Activated naive CD8-positive, alpha-beta T cell (primary cell): Measurements from ENCODE around the gene CENPB.
A peak's percentile ranks its signal among the peaks of the same experiment; 100 is the strongest.
"Not testable (repeated sequence)": the region's sequence is repeated elsewhere in the genome, so short reads cannot be mapped to it uniquely, and the experiment has no call there.

Experiments
- H3K27ac Mint-ChIP-seq: one replicate; pipeline ENCODE4 v1.8.0; 2021; ENCODE audit warnings: mixed read lengths
- H3K27me3 Mint-ChIP-seq: one replicate; pipeline ENCODE4 v1.8.0; 2021; ENCODE audit warnings: mixed read lengths
- H3K36me3 Mint-ChIP-seq: one replicate; pipeline ENCODE4 v1.8.0; 2021; ENCODE audit warnings: mixed read lengths
- H3K4me1 Mint-ChIP-seq: one replicate; pipeline ENCODE4 v1.8.0; 2021; ENCODE audit warnings: low read depth, mixed read lengths
- H3K4me3 Mint-ChIP-seq: one replicate; pipeline ENCODE4 v1.8.0; 2021; ENCODE audit warnings: mild to moderate bottlenecking, mixed read lengths
- H3K9me3 Mint-ChIP-seq: one replicate; pipeline ENCODE4 v1.8.0; 2021; ENCODE audit warnings: low read depth, mixed read lengths

CENPB gene, protein sequence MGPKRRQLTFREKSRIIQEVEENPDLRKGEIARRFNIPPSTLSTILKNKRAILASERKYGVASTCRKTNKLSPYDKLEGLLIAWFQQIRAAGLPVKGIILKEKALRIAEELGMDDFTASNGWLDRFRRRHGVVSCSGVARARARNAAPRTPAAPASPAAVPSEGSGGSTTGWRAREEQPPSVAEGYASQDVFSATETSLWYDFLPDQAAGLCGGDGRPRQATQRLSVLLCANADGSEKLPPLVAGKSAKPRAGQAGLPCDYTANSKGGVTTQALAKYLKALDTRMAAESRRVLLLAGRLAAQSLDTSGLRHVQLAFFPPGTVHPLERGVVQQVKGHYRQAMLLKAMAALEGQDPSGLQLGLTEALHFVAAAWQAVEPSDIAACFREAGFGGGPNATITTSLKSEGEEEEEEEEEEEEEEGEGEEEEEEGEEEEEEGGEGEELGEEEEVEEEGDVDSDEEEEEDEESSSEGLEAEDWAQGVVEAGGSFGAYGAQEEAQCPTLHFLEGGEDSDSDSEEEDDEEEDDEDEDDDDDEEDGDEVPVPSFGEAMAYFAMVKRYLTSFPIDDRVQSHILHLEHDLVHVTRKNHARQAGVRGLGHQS

DNA sequence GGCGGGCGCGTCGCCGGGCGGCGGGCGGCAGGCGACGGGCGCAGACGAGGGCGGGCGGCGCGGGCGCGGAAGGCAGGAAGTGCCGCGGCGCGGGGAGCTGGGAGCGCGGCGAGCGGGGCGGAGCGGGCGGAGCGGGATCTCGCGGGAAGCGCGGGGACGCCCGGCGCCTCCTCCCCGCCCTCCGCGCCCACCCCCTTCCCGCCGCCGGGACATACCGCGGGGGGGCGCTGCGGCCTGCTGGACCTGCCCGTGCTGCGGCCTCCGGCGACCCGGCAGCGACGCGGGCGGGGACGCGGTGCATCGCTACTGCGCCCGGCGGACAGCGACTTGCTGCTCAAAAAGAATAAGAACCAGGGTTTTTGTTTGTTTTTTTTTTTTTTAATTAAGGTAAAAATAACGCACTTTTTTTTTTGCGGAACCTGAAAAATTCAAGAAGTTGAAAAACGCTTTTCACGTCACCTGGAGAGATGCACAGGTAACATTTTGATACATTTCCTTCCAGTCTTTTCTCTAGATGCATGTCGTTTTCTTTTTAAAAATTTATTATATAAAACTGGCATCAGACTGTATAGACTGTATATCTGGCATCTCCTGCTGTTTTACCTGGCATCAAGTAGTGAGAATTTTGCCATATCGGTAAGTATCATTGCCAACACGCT, at the start of gene CENPB:
Gene CENPB (minus strand): TSS at position 76 of the 659 bp plus-strand sequence. CDS start 257 bp downstream, outside the sequence.
- Mint-ChIP-seq H3K36me3 (no peaks in the 10 kb centered on the region), H3K9me3 (no peaks in the 10 kb centered on the region), H3K4me1 (peaks cover 28% of the 10 kb centered on the region), H3K27ac (peak within 1 kb of the TSS; percentile 58), H3K27me3 (no peaks in the 10 kb centered on the region), H3K4me3 (peak within 1 kb of the TSS; percentile 85)

DNA sequence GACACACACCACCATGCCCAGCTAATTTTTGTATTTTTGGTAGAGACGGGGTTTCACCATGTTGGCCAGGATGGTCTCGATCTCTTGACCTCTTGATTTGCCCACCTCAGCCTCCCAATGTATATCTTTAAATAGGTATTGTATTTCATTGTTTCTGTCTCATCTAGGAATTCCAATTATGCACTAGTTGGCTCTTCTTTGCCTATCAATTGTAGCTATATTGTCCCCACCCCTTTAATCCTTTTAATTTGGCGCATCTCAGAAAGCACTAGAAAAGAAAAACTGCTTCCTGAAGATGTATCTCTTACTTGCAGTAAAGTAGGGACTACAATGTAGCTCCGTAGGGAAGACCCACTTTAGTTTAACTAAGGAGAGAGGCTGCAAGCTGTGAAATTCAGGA, 49.6 kb upstream of the CENPB start:
- no peak overlapping the region for H3K27ac Mint-ChIP-seq
- no peaks in the 10 kb centered on the region for H3K36me3 Mint-ChIP-seq
- H3K9me3 Mint-ChIP-seq: no peaks in the 10 kb centered on the region
- no peak overlapping the region for H3K4me3 Mint-ChIP-seq
- no peaks in the 10 kb centered on the region for H3K4me1 Mint-ChIP-seq
- no peaks in the 10 kb centered on the region for H3K27me3 Mint-ChIP-seq

DNA sequence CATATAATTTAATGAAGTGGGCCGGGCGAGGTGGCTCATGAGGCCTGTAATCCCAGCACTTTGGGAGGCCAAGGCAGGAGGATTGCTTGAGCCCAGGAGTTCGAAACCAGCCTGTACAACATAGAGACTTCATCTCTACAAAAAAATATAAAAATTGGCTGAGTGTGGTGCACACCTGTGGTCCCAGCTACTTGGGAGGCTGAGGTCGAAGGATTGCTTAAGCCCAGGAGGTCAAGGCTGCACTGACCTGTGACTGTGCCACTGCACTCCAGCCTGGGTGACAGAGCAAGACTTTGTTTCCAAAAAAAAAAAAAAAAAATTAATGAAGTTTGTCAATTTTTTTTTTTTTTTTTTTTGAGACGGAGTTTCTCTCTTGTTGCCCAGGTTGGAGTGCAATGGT, 43.4 kb upstream of the CENPB start:
- H3K9me3 Mint-ChIP-seq, H3K4me3 Mint-ChIP-seq, H3K27ac Mint-ChIP-seq, H3K27me3 Mint-ChIP-seq, H3K4me1 Mint-ChIP-seq, H3K36me3 Mint-ChIP-seq: not testable (repeated sequence)

DNA sequence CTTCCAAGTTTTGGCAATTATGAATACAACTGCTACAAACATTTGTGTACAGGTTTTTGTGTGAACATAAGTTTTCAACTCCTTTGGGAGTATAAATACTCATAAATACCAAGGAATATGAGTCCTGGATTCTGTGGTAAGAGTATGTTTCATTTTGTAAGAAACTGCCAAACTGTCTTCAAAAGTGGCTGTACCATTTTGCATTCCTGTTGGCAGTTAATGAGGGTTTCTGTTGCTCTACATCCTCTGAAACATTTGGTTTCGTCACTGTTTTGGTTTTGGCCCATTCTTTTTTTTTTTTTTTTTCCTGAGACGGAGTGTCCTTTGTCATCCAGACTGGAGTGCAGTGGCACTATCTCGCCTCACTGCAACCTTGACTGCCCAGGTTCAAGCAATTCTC, 42.3 kb upstream of the CENPB start:
- peaks cover 2% of the 10 kb centered on the region for H3K36me3 Mint-ChIP-seq
- no peak overlapping the region for H3K4me3 Mint-ChIP-seq
- H3K27me3 Mint-ChIP-seq: no peaks in the 10 kb centered on the region
- peaks cover 3% of the 10 kb centered on the region for H3K4me1 Mint-ChIP-seq
- H3K27ac Mint-ChIP-seq: no peak overlapping the region
- no peaks in the 10 kb centered on the region for H3K9me3 Mint-ChIP-seq

DNA sequence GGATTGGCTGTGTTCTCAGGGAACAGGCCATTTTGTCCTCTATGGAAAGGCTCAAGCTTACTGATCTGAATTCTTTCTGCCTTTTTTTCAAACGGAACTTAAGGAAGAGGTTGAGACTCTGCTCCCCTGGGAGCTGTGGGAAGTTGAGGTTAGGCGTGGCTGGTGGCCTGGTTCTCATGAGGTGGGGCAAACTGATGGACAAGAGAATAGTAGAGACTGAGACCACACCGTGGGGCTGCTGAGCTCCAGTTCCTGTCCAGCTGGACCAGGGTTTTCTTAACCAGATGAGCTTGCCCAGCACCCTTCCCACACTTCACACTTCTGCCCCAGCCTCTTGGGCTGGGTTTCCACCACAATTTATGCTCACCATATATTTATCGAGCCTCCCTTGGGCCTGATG, 39.9 kb upstream of the CENPB start:
- no peak overlapping the region for H3K27ac Mint-ChIP-seq
- H3K4me3 Mint-ChIP-seq: no peak overlapping the region
- no peaks in the 10 kb centered on the region for H3K9me3 Mint-ChIP-seq
- H3K36me3 Mint-ChIP-seq: peaks cover 2% of the 10 kb centered on the region
- no peaks in the 10 kb centered on the region for H3K27me3 Mint-ChIP-seq
- peaks cover 9% of the 10 kb centered on the region for H3K4me1 Mint-ChIP-seq

DNA sequence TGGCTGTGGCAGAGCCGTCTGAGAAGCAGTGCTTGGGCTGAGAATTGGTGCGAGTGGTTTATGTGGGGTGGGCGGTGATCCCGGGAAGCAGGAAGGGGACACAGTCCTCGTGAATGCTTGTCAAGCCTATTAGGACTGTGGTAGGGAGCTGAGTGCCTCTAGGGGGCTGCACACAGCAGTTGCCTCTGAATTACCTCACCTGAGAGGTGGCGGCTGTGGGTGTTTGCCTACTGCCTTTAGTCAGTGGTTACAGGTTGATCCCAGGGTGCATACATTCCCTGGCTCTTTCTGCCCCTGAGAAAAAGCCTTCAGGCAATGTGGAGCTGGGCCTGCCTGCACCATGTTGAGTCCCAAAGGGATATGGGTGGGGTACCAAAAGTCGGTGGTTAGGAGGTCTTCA, 39.0 kb upstream of the CENPB start:
- Mint-ChIP-seq H3K4me3 (no peak overlapping the region), H3K9me3 (no peaks in the 10 kb centered on the region), H3K4me1 (peaks cover 14% of the 10 kb centered on the region), H3K27ac (no peak overlapping the region), H3K36me3 (peaks cover 2% of the 10 kb centered on the region), H3K27me3 (no peaks in the 10 kb centered on the region)

DNA sequence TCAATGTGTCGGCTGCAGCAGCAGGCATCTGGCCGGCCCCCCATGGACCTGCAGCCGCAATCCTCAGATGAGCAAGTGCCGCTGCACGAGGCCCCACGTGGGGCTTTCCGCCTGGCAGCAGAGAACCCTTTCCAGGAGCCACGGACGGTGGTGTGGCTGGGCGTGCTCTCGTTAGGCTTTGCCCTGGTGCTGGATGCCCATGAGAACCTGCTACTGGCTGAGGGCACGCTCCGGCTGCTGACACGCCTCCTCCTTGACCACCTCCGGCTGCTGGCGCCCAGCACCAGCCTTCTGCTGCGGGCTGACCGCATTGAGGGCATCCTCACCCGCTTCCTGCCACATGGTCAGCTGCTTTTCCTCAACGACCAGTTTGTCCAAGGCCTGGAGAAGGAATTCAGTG, 37.3 kb upstream of the CENPB start:
- H3K27ac Mint-ChIP-seq: no peak overlapping the region

DNA sequence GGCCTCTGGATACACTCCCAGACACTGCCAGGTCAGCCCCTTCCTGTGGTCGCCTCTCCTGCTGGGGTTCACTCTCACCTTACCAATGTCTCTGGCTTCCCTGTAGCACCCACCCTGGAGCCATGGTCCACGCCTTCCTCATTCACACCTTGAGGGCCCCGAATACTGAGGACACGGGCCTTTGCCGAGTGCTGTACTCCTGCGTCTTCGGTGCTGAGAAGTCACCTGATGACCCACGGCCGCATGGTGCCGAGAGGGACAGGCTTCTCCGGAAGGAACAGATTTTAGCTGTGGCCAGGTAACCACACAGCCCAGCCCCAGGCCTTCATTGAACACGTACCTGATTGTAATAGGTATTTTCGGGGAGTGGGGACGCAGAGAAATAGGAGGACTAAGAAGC, 35.5 kb upstream of the CENPB start:
- Mint-ChIP-seq H3K4me3 (peak overlapping the region; percentile 93), H3K9me3 (no peaks in the 10 kb centered on the region), H3K36me3 (peaks cover 1% of the 10 kb centered on the region), H3K27ac (peak overlapping the region; percentile 76), H3K4me1 (peaks cover 34% of the 10 kb centered on the region), H3K27me3 (no peaks in the 10 kb centered on the region)

More for the DNA sequence above, 37.3 kb upstream of the CENPB start:
- Mint-ChIP-seq H3K4me1 (peaks cover 23% of the 10 kb centered on the region), H3K4me3 (no peak overlapping the region), H3K9me3 (no peaks in the 10 kb centered on the region), H3K27me3 (no peaks in the 10 kb centered on the region), H3K36me3 (peaks cover 2% of the 10 kb centered on the region)

DNA sequence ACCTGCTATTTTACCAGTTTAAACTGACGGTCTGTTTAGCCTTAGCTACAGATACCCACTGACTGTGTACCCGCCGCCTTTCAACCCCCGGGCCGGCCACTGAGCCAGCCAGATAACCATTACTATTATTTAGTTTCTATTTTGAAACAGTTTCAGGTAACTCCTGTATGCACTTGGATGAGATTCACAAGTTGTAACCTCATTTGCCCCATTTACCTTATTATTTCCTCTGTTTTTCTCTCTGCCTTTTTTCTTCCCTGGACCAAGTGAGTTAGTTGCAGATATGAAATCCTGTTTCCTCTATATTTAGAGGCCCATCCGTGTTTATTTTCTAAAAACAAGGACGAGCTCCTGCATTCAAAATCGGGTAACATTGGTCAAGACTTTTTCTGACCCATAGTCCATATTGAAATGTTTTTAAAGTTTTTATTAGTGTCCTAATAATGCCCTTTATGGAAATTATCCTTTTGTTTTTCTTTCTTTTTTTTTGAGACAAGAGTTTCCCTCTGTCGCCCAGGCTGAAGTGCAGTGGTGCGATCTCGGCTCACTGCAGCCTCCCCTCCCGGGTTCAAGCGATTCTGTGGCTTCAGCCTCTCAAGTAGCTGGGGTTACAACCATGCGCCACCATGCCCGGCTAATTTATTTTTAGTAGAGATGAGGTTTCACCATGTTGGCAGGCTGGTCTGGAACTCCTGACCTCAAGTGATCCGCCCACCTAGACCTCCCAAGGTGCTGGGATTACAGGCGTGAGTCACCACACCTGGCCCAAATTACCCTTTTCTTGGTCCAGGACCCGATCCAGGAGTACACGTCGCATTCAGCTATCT, 34.6 kb upstream of the CENPB start:
- no peaks in the 10 kb centered on the region for H3K36me3 Mint-ChIP-seq
- no peaks in the 10 kb centered on the region for H3K9me3 Mint-ChIP-seq
- peak overlapping the region; percentile 93 for H3K4me3 Mint-ChIP-seq
- peaks cover 42% of the 10 kb centered on the region for H3K4me1 Mint-ChIP-seq
- H3K27ac Mint-ChIP-seq: peak overlapping the region; percentile 92
- no peaks in the 10 kb centered on the region for H3K27me3 Mint-ChIP-seq

DNA sequence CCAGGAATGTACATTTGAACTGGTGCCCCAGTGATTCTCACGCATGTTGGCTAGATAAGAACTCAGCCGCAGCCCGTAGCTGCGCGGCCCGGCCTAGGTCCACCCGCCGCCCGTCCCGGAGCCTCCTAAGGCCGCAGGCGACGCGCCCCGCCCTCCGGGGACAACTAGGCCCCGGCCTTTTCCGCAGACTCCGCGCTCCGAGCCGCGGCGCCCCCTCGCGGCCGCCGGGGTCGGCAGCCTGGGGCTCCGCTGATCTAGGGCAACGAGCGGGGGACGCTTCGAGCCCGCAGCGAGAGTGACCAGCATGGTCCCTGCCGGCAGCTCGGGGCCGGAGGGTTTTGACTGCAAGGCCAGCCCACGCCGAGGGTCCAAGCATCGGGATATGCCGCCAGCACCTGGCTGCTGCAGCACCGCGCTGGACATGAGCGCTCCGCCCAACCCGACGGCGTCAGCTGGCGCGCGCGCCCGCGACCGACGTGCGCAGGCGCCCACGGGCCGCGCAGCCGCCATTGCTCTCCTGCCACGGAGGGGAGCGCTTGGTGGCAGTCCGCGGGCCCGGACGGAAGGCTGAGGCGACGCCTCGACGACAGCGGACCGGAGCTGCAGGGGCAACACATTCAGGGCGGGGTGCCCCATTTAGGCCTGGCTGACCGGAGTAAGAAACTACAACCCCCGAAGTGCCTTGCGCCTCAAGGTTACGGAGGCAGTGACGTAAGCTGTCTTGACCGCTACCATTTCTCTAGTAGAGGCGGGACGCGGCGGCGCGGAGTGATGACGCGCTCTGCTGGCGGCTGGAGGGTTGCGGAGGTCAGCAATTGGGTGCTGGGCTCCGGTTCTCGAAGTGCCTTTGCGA, 33.7 kb upstream of the CENPB start, which contains the start of gene AP5S1:
Gene AP5S1 (plus strand): TSS at position 500 of the 853 bp plus-strand sequence. CDS start 1,571 bp downstream, outside the sequence.
- Mint-ChIP-seq H3K4me3 (peak within 1 kb of the TSS; percentile 93), H3K9me3 (no peaks in the 10 kb centered on the region), H3K27me3 (no peaks in the 10 kb centered on the region), H3K27ac (peak within 1 kb of the TSS; percentile 92), H3K36me3 (no peaks in the 10 kb centered on the region), H3K4me1 (peaks cover 47% of the 10 kb centered on the region)

DNA sequence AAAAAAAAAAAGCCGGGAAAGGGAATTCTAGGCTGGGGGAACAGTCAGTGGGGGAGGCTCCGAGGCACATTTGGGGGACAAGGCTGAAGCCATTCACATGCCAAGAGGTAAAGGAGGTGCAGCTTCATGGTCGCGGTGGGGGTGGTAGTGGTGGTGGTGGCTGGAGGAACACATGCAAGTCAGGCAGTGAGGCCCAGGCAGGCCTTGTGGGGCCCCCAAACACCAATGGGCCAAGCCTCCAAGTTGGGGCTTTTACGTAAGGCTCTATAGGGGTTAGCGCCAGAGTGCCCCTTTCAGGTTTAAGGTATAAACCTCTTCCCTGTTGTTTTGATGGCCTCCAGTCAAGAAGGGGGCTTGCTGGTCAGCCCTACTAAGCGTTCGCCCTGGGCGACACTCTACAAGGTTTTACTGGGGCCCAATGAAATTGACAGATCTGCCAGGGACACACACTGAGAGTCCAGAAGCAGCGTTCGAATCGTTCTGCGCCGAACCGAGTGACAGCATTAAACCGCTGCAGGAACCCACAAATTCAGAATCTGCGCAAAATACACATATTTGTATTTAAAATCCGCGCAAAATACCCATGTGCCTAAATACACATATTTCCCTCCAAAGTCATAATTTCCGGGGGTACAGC, 33.0 kb upstream of the CENPB start:
- Mint-ChIP-seq H3K27ac (peak overlapping the region; percentile 87), H3K4me1 (peaks cover 54% of the 10 kb centered on the region), H3K4me3 (peak overlapping the region; percentile 93), H3K27me3 (no peaks in the 10 kb centered on the region), H3K36me3 (no peaks in the 10 kb centered on the region), H3K9me3 (no peaks in the 10 kb centered on the region)

DNA sequence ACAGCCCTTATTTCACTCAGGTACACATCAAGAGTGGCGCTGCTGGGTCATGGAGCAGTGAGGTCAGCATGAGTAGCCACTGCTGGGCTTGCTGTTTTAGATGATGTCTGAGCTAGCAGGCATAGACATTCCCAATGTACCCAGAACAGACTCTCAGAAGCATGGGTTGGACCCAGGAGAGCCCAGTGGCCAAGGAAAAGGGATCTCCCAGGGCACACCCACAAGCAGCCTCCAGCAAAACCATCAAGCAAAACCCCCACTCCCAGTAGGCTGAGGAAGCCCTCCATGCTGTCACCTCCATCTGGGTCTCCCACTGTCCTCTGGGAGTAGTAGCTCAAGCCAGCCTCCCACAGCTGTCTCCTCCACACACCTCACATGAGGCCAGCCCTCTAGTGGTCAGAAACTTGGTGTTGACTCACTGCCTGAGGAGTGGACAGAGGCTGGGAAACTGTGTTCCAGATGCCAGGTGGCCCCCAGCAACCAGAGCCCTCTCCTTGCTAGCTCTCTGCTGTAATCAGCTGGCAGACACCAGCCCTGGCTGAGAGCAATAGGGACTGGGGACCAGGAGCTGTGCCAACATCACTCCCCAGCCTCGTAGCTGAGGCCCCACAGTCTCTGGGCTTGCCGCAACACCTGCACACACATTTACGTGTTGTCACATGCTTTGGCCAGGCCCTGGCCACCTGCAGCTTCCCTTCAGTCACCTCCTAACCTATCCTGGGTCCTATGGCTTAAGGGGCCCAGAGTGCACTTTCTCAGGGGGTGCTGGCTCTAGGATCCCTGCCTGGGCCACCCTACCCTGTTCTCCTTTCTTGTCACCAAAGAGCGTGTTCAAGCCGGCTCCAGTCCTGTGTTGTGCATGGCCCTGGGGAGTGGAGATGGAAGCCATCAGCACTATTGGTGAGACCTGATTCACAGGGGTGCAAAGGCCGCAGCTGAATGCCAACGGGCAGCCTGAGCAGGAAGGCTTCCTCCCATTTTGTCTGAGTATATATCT, 31.9 kb upstream of the CENPB start:
- peak overlapping the region; percentile 87 for H3K27ac Mint-ChIP-seq
- peak overlapping the region; percentile 93 for H3K4me3 Mint-ChIP-seq
- no peaks in the 10 kb centered on the region for H3K36me3 Mint-ChIP-seq
- no peaks in the 10 kb centered on the region for H3K27me3 Mint-ChIP-seq
- H3K4me1 Mint-ChIP-seq: peaks cover 60% of the 10 kb centered on the region
- H3K9me3 Mint-ChIP-seq: no peaks in the 10 kb centered on the region
